HG03457 (cell line): ENCODE data around the gene MFSD11.
"Not testable (repeated sequence)": the region's sequence is repeated elsewhere in the genome, so short reads cannot be mapped to it uniquely, and the experiment has no call there.

Experiments
- ATAC-seq: cut with Tn5 transposase; IDR thresholded peaks from one replicate; pipeline ENCODE4 v1.9.1; 2021; ENCODE audit warnings: moderate number of reproducible peaks; ENCODE audit not compliant: unreplicated experiment

The MFSD11 gene

GRCh38 chr17:76796081-76796480, 58.2 kb downstream of the MFSD11 start:
- no peak for ATAC-seq

DNA sequence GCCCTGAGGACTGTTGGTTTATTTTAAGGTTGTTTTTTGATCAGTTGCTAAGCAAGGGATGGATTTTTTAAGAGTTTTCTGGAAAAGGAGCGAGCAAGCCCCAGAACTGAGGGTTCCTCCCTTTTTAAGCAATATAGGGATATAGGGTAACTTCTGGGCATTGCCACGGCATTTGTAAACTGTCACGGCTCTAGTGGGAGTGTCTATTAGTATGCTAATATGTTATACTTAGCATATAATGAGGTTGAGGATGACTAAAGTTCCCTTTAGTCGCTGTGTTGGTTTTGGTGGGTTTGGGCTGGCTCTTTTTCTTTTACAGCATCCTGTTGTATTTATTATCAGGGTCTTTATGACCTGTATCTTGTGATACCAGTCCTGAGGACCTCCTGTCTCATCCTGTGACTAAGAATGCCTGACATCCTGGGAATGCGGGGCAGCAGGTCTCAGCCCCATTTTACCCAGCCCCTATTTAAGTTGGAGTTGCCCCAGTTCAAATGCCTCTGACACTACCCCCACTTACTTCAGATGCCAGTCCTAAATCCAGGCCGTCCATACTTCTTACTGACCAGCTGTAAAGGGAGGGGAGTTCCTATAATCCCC, 59.4 kb downstream of the MFSD11 start:
- ATAC-seq = no peak

- ATAC-seq = no peak
Measured at GRCh38 chr17:76801706-76802105, 63.8 kb downstream of the MFSD11 start.

- no peak for ATAC-seq
Measured at GRCh38 chr17:76805319-76805718, 67.4 kb downstream of the MFSD11 start.

DNA sequence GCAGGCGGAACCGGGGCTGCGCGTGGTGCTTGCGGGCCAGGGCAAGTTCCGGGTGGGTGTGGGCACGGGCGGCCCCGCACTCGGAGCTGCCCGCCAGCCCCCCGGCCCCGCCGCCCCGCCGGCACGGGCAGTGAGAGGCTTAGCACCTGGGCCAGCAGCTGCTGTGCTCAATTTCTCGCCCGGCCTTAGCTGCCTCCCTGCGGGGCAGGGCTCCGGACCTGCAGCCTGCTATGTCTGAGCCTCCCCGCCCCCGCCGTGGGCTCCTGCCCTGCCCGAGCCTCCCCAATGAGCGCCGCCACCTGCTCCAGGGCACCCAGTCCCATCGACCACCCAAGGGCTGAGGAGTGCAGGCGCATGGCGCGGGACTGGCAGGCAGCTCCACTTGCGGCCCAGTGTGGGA, 68.2 kb downstream of the MFSD11 start:
- ATAC-seq = not testable (repeated sequence)

- not testable (repeated sequence) for ATAC-seq
Measured at GRCh38 chr17:76806767-76807166, 68.8 kb downstream of the MFSD11 start.

DNA sequence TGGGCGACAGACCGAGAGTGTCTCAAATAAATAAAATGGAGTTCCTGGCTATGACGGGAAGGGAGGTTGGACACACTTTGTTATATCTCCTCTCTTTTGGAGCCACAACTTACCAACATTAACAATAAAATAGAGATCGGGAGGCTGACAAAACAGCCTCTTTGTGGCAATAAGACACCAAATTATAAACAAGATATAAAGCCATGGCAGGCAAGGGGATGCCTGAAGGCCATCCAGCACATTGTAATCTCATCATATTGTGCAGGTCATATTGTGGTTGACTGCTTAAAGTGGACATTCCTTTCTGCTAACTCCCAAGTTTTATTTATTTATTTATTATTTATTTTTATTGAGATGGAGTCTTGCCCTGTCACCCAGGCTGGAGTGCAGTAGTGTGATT, 70.4 kb downstream of the MFSD11 start:
- no peak for ATAC-seq

GRCh38 chr17:76810956-76811355, 73.0 kb downstream of the MFSD11 start:
- no peak for ATAC-seq

DNA sequence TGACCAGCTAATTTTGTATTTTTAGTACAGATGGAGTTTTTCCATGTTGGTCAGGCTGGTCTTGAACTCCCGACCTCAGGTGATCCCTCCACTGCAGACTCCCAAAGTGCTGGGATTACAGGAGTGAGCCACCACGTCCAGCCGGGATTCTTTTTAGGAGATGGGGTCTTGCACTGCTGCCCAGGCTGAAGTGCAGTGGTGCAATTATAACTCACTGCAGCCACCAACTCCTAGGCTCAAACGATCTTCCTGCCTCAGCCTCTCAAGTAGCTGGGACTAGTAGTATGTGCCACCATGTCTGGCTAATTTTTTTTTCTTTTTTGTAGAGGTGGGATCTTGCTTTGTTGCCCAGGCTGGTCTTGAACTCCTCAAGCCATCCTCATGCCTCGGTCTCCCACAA, 73.9 kb downstream of the MFSD11 start:
- ATAC-seq = no peak

GRCh38 chr17:76812263-76812662, 74.3 kb downstream of the MFSD11 start:
- ATAC-seq = no peak

- no peak for ATAC-seq
Measured at GRCh38 chr17:76812968-76813367, 75.0 kb downstream of the MFSD11 start.

- not testable (repeated sequence) for ATAC-seq
Measured at GRCh38 chr17:76815907-76816589, 78.1 kb downstream of the MFSD11 start.

GRCh38 chr17:76816590-76817135, 78.7 kb downstream of the MFSD11 start:
- ATAC-seq = no peak

DNA sequence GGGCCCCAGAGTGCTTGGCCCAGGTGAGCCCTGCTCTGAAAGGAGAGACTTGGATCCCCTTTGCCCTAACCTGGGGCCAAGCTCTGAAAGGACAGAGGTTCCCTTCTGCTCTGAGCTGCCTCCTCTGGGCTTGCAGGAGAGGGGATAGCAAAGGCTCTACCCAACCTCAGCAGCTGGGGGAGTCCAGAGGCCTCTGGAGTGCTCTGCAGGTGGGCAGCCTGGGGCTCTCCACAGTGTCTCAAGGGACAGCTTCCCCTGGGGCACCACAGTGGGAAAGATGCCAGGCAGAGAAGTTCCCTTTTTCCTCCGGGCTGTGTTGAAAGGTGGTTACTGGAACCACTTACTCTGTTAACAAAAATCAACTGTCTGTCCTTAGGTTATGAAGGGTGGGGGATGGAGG, 82.1 kb downstream of the MFSD11 start:
- ATAC-seq = no peak

DNA sequence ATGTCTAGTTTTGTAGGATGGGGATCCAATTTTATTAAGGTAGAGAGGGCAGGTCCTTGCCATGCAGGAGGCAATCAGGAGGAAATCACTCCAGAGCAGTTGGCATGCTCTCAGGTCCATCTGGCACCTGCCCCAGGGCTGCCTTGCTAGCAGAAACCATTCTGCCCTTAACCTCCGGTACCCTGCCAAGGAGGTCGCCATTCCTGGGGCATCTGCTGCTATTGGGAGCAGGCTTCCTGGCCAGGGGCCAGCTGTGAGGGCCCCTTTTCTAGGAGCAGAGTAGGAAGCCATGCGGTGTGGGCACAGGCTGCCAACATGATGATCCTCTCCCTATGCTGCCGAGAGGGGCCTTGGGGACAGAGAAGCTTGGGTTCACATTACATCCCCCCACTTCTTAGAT, 82.6 kb downstream of the MFSD11 start:
- ATAC-seq = no peak

DNA sequence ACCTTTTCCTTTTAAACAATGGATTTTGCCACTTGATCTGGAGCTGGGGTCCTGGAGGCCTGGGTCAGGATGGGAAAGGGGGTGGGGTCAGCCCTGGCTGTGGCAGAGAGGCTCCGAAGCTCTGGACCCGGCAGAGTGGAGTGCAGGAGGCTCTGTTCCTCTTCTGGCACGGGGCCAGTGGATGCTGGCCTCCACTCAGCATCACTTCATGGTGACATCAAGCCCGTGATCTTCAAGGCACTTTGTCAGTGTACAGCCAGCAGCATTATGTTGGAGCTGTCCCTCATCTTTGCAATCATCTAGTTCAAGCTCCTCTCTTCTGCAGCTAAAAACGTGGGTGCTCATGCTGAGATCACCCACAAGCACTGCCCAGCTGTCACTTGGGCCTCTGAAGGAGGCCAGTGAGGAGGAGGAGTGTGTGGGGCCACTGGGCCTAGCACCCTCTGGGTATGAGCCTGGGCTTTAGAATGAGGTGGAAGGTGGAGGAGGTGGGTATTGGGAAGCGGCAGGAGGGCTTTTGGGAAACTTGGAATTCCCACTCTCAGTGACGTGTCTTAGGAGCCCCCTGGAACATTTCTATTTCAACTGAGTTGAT, 84.4 kb downstream of the MFSD11 start:
- no peak for ATAC-seq

- no peak for ATAC-seq
Measured at GRCh38 chr17:76824093-76824492, 86.2 kb downstream of the MFSD11 start.

DNA sequence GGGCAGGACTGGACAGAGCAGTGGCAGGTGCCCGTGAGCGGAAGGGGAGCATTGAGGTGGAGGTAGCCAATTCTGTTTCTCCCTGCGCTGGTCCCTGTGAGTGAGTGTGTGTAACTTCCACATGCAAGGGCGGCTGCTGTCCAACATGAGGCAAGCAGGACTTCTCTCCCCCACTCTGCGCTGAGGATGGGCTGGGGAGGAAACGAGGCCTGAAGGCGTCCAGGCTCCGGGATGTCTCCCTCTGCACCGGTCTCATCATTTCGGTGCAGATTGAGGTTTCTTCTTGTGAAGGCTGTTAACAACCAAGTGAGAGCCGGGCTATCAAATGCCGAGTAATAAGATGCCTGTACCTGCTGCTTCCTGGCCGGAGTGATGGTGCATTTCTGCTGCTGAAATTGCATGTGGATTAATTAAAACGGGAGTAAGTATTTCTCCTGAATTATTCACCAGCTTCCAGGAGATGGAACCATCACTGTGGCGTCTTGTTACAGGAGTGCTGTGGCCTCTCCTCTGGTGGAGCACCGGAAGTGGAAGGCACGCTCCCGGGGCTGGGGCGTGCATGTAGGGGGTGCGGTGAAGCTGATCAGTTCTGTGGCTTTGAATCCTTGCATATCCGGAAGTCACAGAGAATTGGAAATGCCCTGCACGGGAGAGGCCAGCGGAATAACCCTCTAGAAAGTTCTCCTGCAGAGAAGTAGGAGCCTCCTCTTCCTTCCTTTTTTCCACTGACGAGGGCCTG, 88.6 kb downstream of the MFSD11 start:
- ATAC-seq = no peak

GRCh38 chr17:76827736-76828135, 89.8 kb downstream of the MFSD11 start:
- ATAC-seq = no peak
